LNCAP (cell line): ENCODE results near the gene PCCB.

Experiments
- CTCF ChIP-seq: fragments of 450-650 bp; IDR thresholded peaks from 2 replicates; pipeline ENCODE4 v1.5.1; 2017; ENCODE audit warnings: mild to moderate bottlenecking

The PCCB gene

GRCh38 chr3:136250059-136250902 is at the start of gene PCCB:
Gene PCCB (plus strand): TSS chr3:136250340. CDS start chr3:136250376, 36 bp downstream.
- TF ChIP-seq CTCF = peak; percentile 65

- TF ChIP-seq CTCF = no peak
Observed at GRCh38 chr3:136207489-136208115, 42.5 kb upstream of the PCCB start.

- no peak for TF ChIP-seq CTCF
Observed at GRCh38 chr3:136209921-136210320, 40.2 kb upstream of the PCCB start.

GRCh38 chr3:136211547-136211946 is 38.6 kb upstream of the PCCB start:
- TF ChIP-seq CTCF = no peak

- no peak for TF ChIP-seq CTCF
Observed at GRCh38 chr3:136232413-136232812, 17.7 kb upstream of the PCCB start.

- TF ChIP-seq CTCF = no peak
Observed at GRCh38 chr3:136235545-136235944, 14.6 kb upstream of the PCCB start.

- no peak for TF ChIP-seq CTCF
Observed at GRCh38 chr3:136236109-136236508, 14.0 kb upstream of the PCCB start.
